Trophoblast cell (in vitro differentiated cells and primary cell): ENCODE results near the gene SH3BGRL.

Experiments
- DNase-seq, 2 donors: peaks; one replicate each; pipeline ENCODE4 v3.0.0-alpha.2; 2016
- H2AFZ ChIP-seq: 2 replicates; pipeline ENCODE4 v1.6.1; 2013; ENCODE audit warnings: low read length, moderate library complexity, mild to moderate bottlenecking; ENCODE audit not compliant: insufficient read depth, poor library complexity
- H2AK5ac ChIP-seq: 2 replicates; pipeline ENCODE4 v1.6.1; 2013; ENCODE audit warnings: mild to moderate bottlenecking, low read length
- H2BK120ac ChIP-seq: 2 replicates; pipeline ENCODE4 v1.6.1; 2013; ENCODE audit warnings: low read length, mild to moderate bottlenecking, moderate library complexity; ENCODE audit not compliant: insufficient read depth, poor library complexity
- H2BK12ac ChIP-seq: 2 replicates; pipeline ENCODE4 v1.6.1; 2013; ENCODE audit warnings: mild to moderate bottlenecking, low read length, moderate library complexity
- H2BK5ac ChIP-seq: 2 replicates; pipeline ENCODE4 v1.6.1; 2013; ENCODE audit warnings: low read length, low read depth, moderate library complexity, mild to moderate bottlenecking; ENCODE audit not compliant: poor library complexity
- H3K14ac ChIP-seq: 2 replicates; pipeline ENCODE4 v1.6.1; 2013; ENCODE audit warnings: mild to moderate bottlenecking, low read length
- H3K18ac ChIP-seq: 2 replicates; pipeline ENCODE4 v1.6.1; 2013; ENCODE audit warnings: mild to moderate bottlenecking, low read length
- H3K23ac ChIP-seq: 2 replicates; pipeline ENCODE4 v1.6.1; 2013; ENCODE audit warnings: low read length
- H3K27ac ChIP-seq: 2 replicates; pipeline ENCODE4 v1.5.1; 2013; ENCODE audit warnings: low read depth, mild to moderate bottlenecking, inconsistent platforms, low read length, moderate library complexity
- H3K27me3 ChIP-seq: 2 replicates; pipeline ENCODE4 v1.6.1; 2013; ENCODE audit warnings: inconsistent platforms, mild to moderate bottlenecking, low read length, moderate library complexity; ENCODE audit not compliant: insufficient read depth
- H3K36me3 ChIP-seq, 2 experiments: 1 replicate in 1 of 2; 2 replicates in 1 of 2; pipeline ENCODE4 v1.6.1; 2013; ENCODE audit warnings: low read length in 2 of 2, mild to moderate bottlenecking in 2 of 2, moderate library complexity in 1 of 2; ENCODE audit not compliant: insufficient read depth in 2 of 2, control insufficient read depth in 1 of 2
- H3K4ac ChIP-seq: 2 replicates; pipeline ENCODE4 v1.6.1; 2013; ENCODE audit warnings: low read depth, mild to moderate bottlenecking, low read length, moderate library complexity
- H3K4me1 ChIP-seq, 2 experiments: 1 replicate in 1 of 2; 2 replicates in 1 of 2; pipeline ENCODE4 v1.6.1; 2013; ENCODE audit warnings: low read length in 2 of 2, mild to moderate bottlenecking in 2 of 2, moderate library complexity in 1 of 2; ENCODE audit not compliant: insufficient read depth in 2 of 2, control insufficient read depth in 1 of 2
- H3K4me2 ChIP-seq: 2 replicates; pipeline ENCODE4 v1.6.1; 2013; ENCODE audit warnings: inconsistent platforms, mild to moderate bottlenecking, low read length, moderate library complexity
- H3K4me3 ChIP-seq: 2 replicates; pipeline ENCODE4 v1.5.1; 2013; ENCODE audit warnings: mild to moderate bottlenecking, low read depth, low read length, inconsistent platforms
- H3K79me1 ChIP-seq: one replicate; pipeline ENCODE4 v1.6.1; 2013; ENCODE audit warnings: low read length
- H3K79me2 ChIP-seq: 2 replicates; pipeline ENCODE4 v1.6.1; 2013; ENCODE audit warnings: low read length, mild to moderate bottlenecking; ENCODE audit not compliant: control insufficient read depth, insufficient read depth, poor library complexity
- H3K9ac ChIP-seq: 2 replicates; pipeline ENCODE4 v1.6.1; 2013; ENCODE audit warnings: mild to moderate bottlenecking, low read length
- H3K9me3 ChIP-seq: 2 replicates; pipeline ENCODE4 v1.6.1; 2013; ENCODE audit warnings: low read depth, mild to moderate bottlenecking, control low read depth, inconsistent platforms, low read length; ENCODE audit not compliant: insufficient read depth
- H4K12ac ChIP-seq: 2 replicates; pipeline ENCODE4 v1.6.1; 2013; ENCODE audit warnings: low read depth, mild to moderate bottlenecking, low read length, moderate library complexity
- H4K8ac ChIP-seq: 2 replicates; pipeline ENCODE4 v1.6.1; 2013; ENCODE audit warnings: low read depth, mild to moderate bottlenecking, low read length, moderate library complexity
- H4K91ac ChIP-seq: one replicate; pipeline ENCODE4 v1.6.1; 2013; ENCODE audit warnings: low read depth, mild to moderate bottlenecking, low read length, moderate library complexity
- WGBS: extraction: QIAGEN DNeasy Blood & Tissue Kit; methylation state at CpG from one replicate; pipeline ENCODE4 v1.1.7; 2013; ENCODE audit warnings: missing lambda C conversion rate; ENCODE audit not compliant: insufficient read length, insufficient coverage; ENCODE audit errors: extremely low coverage; 5-methylcytosine and 5-hydroxymethylcytosine counted together

The SH3BGRL gene

GRCh38 chrX:81205551-81205950 lies 3.6 kb downstream of the SH3BGRL start:
- no peaks in the 10 kb centered on the region for H3K9me3 ChIP-seq
- H3K4me1 ChIP-seq = no peaks in the 10 kb centered on the region
- peaks cover 2% of the 10 kb centered on the region for H3K79me2 ChIP-seq
- peaks cover 3% of the 10 kb centered on the region for H3K79me1 ChIP-seq
- no peak for DNase-seq
- no peak overlapping the region for H3K18ac ChIP-seq
- H3K27me3 ChIP-seq = no peaks in the 10 kb centered on the region
- H3K27ac ChIP-seq = no peak overlapping the region
- H4K12ac ChIP-seq = no peak overlapping the region
- H3K36me3 ChIP-seq = no peaks in the 10 kb centered on the region
- no peak overlapping the region for H3K23ac ChIP-seq
- no peak overlapping the region for H4K91ac ChIP-seq
- H2BK120ac ChIP-seq = no peak overlapping the region
- no CpG with 5 or more reads among the region's 2 CpGs for WGBS
- no peak overlapping the region for H4K8ac ChIP-seq
- H2AK5ac ChIP-seq = no peak overlapping the region
- no peak overlapping the region for H2BK5ac ChIP-seq
- no peak overlapping the region for H3K4me2 ChIP-seq
- H2AFZ ChIP-seq = no peak overlapping the region
- H2BK12ac ChIP-seq = no peak overlapping the region
- no peak overlapping the region for H3K14ac ChIP-seq
- H3K9ac ChIP-seq = no peak overlapping the region
- no peak overlapping the region for H3K4me3 ChIP-seq
- no peak overlapping the region for H3K4ac ChIP-seq

GRCh38 chrX:81206476-81206875 lies 4.6 kb downstream of the SH3BGRL start:
- WGBS = no CpG with 5 or more reads among the region's 1 CpG
- no peak for DNase-seq

DNA sequence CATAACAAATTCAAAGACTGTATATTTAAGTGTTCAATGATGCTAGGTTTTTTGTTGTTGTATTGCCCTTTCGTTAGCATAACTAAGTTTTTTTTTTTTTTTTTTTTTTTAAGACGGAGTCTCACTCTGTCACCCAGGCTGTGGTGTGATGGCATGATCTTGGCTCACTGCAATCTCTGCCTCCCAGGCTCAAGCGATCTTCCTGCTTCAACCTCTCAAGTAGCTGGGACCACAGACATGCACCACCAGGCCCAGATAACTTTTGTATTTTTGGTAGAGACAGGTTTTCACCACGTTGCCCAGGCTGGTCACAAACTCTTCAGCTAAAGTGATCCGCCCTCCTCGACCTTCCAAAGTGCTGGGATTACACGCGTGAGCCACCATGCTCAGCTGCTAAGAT lies 7.0 kb downstream of the SH3BGRL start:
- Histone ChIP-seq H3K9ac (no peak overlapping the region), H3K4me3 (no peak overlapping the region), H3K4ac (no peak overlapping the region), H3K79me1 (no peaks in the 10 kb centered on the region), H3K9me3 (no peaks in the 10 kb centered on the region), H3K23ac (no peak overlapping the region), H3K4me2 (no peak overlapping the region), H2BK5ac (no peak overlapping the region), H2AK5ac (no peak overlapping the region), H3K18ac (no peak overlapping the region), H3K79me2 (no peaks in the 10 kb centered on the region), H2AFZ (no peak overlapping the region), H3K27ac (no peak overlapping the region), H4K12ac (no peak overlapping the region), H3K14ac (no peak overlapping the region), H4K8ac (no peak overlapping the region), H2BK12ac (no peak overlapping the region), H3K27me3 (no peaks in the 10 kb centered on the region), H3K4me1 (no peaks in the 10 kb centered on the region), H2BK120ac (no peak overlapping the region), H3K36me3 (no peaks in the 10 kb centered on the region), H4K91ac (no peak overlapping the region)
- WGBS = no CpG with 5 or more reads among the region's 8 CpGs
- DNase-seq = no peak

More at GRCh38 chrX:81206476-81206875, 4.6 kb downstream of the SH3BGRL start:
- Histone ChIP-seq H3K27me3 (no peaks in the 10 kb centered on the region), H3K14ac (no peak overlapping the region), H3K4me3 (no peak overlapping the region), H2AK5ac (no peak overlapping the region), H4K91ac (no peak overlapping the region), H3K4ac (no peak overlapping the region), H2BK120ac (no peak overlapping the region), H3K23ac (no peak overlapping the region), H3K4me2 (no peak overlapping the region), H3K79me2 (peaks cover 2% of the 10 kb centered on the region), H3K9ac (no peak overlapping the region), H3K36me3 (no peaks in the 10 kb centered on the region), H3K27ac (no peak overlapping the region), H3K9me3 (no peaks in the 10 kb centered on the region), H3K79me1 (peaks cover 3% of the 10 kb centered on the region), H4K12ac (no peak overlapping the region), H2BK5ac (no peak overlapping the region), H2AFZ (no peak overlapping the region), H3K4me1 (no peaks in the 10 kb centered on the region), H4K8ac (no peak overlapping the region), H2BK12ac (no peak overlapping the region), H3K18ac (no peak overlapping the region)

- no peak overlapping the region for H2AFZ ChIP-seq
- no peaks in the 10 kb centered on the region for H3K36me3 ChIP-seq
- no peak overlapping the region for H3K27ac ChIP-seq
- no peak overlapping the region for H3K4me2 ChIP-seq
- H3K23ac ChIP-seq = no peak overlapping the region
- no peaks in the 10 kb centered on the region for H3K79me2 ChIP-seq
- H3K4ac ChIP-seq = no peak overlapping the region
- no peak overlapping the region for H4K91ac ChIP-seq
- DNase-seq = no peak
- H2BK5ac ChIP-seq = no peak overlapping the region
- H3K4me3 ChIP-seq = no peak overlapping the region
- no peak overlapping the region for H3K9ac ChIP-seq
- H4K8ac ChIP-seq = no peak overlapping the region
- H3K14ac ChIP-seq = no peak overlapping the region
- no peak overlapping the region for H2BK12ac ChIP-seq
- H2AK5ac ChIP-seq = no peak overlapping the region
- no peak overlapping the region for H3K18ac ChIP-seq
- no peaks in the 10 kb centered on the region for H3K79me1 ChIP-seq
- H3K4me1 ChIP-seq = no peaks in the 10 kb centered on the region
- no peaks in the 10 kb centered on the region for H3K9me3 ChIP-seq
- WGBS = no CpG with 5 or more reads among the region's 1 CpG
- H4K12ac ChIP-seq = no peak overlapping the region
- no peak overlapping the region for H2BK120ac ChIP-seq
- H3K27me3 ChIP-seq = no peaks in the 10 kb centered on the region
These were observed 13.8 kb downstream of the SH3BGRL start for GRCh38 chrX:81215685-81216084.
